KMS-11 (cell line): ENCODE results near the gene ABAT.

Experiments
- H2AFZ ChIP-seq: fragments of 200-600 bp; sonication (generic); 2 replicates; pipeline ENCODE4 v1.6.1; 2016; ENCODE audit warnings: antibody characterized with exemption, mixed run types, low read depth
- H3K27ac ChIP-seq: fragments of 200-600 bp; sonication (generic); 2 replicates; pipeline ENCODE4 v1.6.1; 2016; ENCODE audit warnings: mild to moderate bottlenecking, mixed run types
- H3K27me3 ChIP-seq: fragments of 200-600 bp; sonication (generic); 2 replicates; pipeline ENCODE4 v1.6.1; 2017; ENCODE audit warnings: mild to moderate bottlenecking, low read depth, mixed run types, moderate library complexity; ENCODE audit not compliant: insufficient read depth
- H3K36me3 ChIP-seq: fragments of 200-600 bp; sonication (generic); 2 replicates; pipeline ENCODE4 v1.6.1; 2017; ENCODE audit warnings: mild to moderate bottlenecking, mixed run types; ENCODE audit not compliant: insufficient read depth
- H3K4me1 ChIP-seq: fragments of 200-600 bp; sonication (generic); 2 replicates; pipeline ENCODE4 v1.6.1; 2016; ENCODE audit warnings: mild to moderate bottlenecking, low read depth, mixed run types; ENCODE audit not compliant: poor library complexity, severe bottlenecking
- H3K4me2 ChIP-seq: fragments of 200-600 bp; sonication (generic); 2 replicates; pipeline ENCODE4 v1.7.0; 2016; ENCODE audit warnings: mild to moderate bottlenecking, mixed run types
- H3K4me3 ChIP-seq: fragments of 200-600 bp; sonication (generic); IDR thresholded peaks from 2 replicates; pipeline ENCODE4 v1.6.1; 2017; ENCODE audit warnings: low read depth, low read length, mixed read lengths; ENCODE audit not compliant: insufficient read depth
- H3K79me2 ChIP-seq: fragments of 200-600 bp; sonication (generic); 2 replicates; pipeline ENCODE4 v1.6.1; 2016; ENCODE audit warnings: low read depth, mixed run types; ENCODE audit not compliant: insufficient read depth
- H3K9ac ChIP-seq: fragments of 200-600 bp; sonication (generic); 2 replicates; pipeline ENCODE4 v1.6.1; 2016; ENCODE audit warnings: mild to moderate bottlenecking, mixed run types
- H4K20me1 ChIP-seq: fragments of 200-600 bp; sonication (generic); 2 replicates; pipeline ENCODE4 v1.6.1; 2016; ENCODE audit warnings: mild to moderate bottlenecking, mixed run types; ENCODE audit not compliant: insufficient read depth
- TF ChIP-seq, protein P1 (sequence below): fragments of 200-600 bp; sonication (generic); conservative IDR thresholded peaks from 2 replicates; pipeline ENCODE4 v1.6.1; 2017; ENCODE audit warnings: low read depth, mild to moderate bottlenecking, antibody characterized with exemption, low read length, moderate library complexity, mixed read lengths

ABAT gene

DNA sequence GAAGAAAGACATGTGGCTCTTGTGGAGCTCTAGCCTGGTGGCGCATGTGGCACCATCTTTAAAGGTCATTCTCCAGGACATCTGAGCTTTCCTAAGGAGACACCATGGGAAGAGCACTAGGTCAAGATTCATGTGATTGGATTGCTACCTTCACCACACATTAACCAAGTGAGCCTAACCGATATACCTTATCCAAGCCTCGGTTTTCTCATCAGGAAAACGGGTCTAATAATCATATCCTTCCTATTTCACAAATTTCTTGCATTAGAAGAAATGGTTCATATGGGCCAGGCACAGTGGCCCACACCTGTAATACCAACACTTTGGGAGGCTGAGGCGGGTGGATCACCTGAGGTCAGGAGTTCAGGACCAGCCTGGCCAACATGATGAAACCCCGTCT lies 64.7 kb downstream of the ABAT start:
- Histone ChIP-seq H3K36me3 (no peaks in the 10 kb centered on the region), H4K20me1 (no peaks in the 10 kb centered on the region)

DNA sequence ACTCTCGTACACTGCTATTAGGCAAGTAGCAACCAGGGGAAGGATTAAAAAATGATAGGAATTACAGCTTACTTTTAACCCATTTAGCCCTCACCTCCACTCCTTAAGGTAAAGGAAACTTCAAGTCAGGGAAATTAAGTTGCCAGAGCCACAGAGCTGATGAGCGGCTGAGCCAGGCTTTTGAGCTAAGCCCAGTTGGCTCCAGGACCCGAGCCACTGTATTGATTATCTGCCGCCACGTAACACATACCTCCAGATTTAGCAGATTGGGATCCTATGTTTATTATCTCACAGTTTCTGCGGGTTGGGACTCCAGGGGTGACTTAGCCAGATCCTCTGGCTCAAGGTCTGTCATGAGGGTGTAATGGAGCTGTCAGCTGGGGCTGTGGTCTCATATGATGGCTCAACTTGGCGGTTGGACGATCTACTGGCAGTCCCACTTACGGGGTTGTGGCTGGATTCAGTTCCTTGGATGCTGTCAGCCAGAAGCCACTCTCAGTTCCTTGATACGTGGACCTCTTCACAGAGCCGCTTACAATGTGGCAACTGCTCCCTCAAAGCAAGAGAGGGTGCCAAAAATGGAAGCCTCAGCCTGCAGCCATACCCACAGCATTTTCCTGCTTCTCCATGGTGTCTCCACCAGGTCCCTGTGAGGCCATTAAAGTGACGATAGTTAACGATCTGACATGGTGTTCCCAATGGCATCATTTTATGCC lies 65.7 kb downstream of the ABAT start:
- Histone ChIP-seq H4K20me1 (no peaks in the 10 kb centered on the region), H3K27ac (no peak overlapping the region), H3K4me3 (no peak overlapping the region), H3K4me1 (no peaks in the 10 kb centered on the region), H3K36me3 (no peaks in the 10 kb centered on the region), H3K9ac (no peak overlapping the region), H3K79me2 (no peaks in the 10 kb centered on the region), H3K27me3 (no peaks in the 10 kb centered on the region), H3K4me2 (no peak overlapping the region), H2AFZ (no peak overlapping the region)
- TF ChIP-seq, protein P1, sequence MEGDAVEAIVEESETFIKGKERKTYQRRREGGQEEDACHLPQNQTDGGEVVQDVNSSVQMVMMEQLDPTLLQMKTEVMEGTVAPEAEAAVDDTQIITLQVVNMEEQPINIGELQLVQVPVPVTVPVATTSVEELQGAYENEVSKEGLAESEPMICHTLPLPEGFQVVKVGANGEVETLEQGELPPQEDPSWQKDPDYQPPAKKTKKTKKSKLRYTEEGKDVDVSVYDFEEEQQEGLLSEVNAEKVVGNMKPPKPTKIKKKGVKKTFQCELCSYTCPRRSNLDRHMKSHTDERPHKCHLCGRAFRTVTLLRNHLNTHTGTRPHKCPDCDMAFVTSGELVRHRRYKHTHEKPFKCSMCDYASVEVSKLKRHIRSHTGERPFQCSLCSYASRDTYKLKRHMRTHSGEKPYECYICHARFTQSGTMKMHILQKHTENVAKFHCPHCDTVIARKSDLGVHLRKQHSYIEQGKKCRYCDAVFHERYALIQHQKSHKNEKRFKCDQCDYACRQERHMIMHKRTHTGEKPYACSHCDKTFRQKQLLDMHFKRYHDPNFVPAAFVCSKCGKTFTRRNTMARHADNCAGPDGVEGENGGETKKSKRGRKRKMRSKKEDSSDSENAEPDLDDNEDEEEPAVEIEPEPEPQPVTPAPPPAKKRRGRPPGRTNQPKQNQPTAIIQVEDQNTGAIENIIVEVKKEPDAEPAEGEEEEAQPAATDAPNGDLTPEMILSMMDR = no peak

More for the DNA sequence above, 64.7 kb downstream of the ABAT start:
- H3K79me2 ChIP-seq = no peaks in the 10 kb centered on the region
- H3K4me3 ChIP-seq = no peak overlapping the region
- no peaks in the 10 kb centered on the region for H3K4me1 ChIP-seq
- H3K27me3 ChIP-seq = no peaks in the 10 kb centered on the region
- no peak overlapping the region for H3K27ac ChIP-seq
- H3K9ac ChIP-seq = no peak overlapping the region
- no peak overlapping the region for H3K4me2 ChIP-seq
- TF ChIP-seq, protein P1 = no peak
- no peak overlapping the region for H2AFZ ChIP-seq

DNA sequence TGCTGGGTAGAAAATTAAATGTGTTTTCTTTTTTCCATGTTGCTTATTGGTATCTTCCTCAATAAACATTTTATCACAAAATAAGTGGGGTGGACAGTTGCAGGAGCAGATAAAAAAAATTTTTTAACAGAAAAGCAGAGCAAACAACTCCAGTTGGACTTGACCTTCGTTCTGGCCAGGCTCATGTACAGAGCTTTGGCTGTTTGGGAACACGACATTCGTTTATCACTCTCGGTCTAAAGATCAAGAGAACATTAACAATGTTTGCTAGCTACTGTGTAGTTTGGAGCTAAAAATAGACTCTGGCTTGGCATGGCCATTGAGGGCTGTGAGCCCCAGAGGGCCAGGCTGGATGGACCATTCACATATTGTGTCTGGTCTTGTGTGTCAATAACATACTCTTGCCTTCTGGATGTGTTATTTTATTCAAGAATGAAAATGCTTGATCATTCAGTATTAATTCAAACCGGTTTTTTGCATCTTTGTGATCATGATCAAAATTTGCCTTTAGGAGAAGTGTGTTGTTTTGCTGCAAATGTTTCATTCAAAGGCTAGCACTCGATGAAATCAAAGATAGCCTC lies 66.4 kb downstream of the ABAT start:
- no peak overlapping the region for H3K27ac ChIP-seq
- H3K27me3 ChIP-seq = no peaks in the 10 kb centered on the region

DNA sequence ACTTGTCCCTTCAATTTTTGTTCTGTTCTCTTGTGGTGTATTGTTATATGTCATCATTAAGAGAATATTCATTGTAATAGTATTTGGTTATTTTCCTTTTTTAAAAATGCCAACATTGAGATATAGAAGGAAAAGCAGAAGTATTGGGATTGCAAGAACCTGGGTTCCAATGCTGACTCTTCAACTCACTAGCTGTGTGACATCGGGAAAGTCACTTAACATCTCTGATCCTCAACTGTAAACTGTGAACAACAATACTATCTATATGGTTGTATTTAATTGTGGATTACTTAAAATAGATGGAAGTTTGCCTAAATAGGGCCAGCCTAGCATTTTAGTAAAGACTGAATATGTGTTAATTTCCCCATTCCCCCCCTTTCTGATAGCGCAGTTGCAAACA lies 67.2 kb downstream of the ABAT start:
- Histone ChIP-seq H3K27me3 (no peaks in the 10 kb centered on the region), H3K4me2 (no peak overlapping the region), H2AFZ (no peak overlapping the region), H3K36me3 (no peaks in the 10 kb centered on the region), H4K20me1 (no peaks in the 10 kb centered on the region), H3K9ac (no peak overlapping the region), H3K4me1 (no peaks in the 10 kb centered on the region), H3K79me2 (no peaks in the 10 kb centered on the region), H3K27ac (no peak overlapping the region), H3K4me3 (no peak overlapping the region)
- TF ChIP-seq, protein P1 = no peak

More for the DNA sequence above, 66.4 kb downstream of the ABAT start:
- TF ChIP-seq, protein P1 = no peak
- H3K9ac ChIP-seq = no peak overlapping the region
- H4K20me1 ChIP-seq = no peaks in the 10 kb centered on the region
- H3K4me3 ChIP-seq = no peak overlapping the region
- no peaks in the 10 kb centered on the region for H3K79me2 ChIP-seq
- no peaks in the 10 kb centered on the region for H3K36me3 ChIP-seq
- H3K4me2 ChIP-seq = no peak overlapping the region
- H3K4me1 ChIP-seq = no peaks in the 10 kb centered on the region
- H2AFZ ChIP-seq = no peak overlapping the region
